Vagina (tissue), 2 donors: ENCODE measurements around the gene LRRC74B. TPM values are rescaled to one million over a fixed set of nuclear protein-coding genes. Genes with fewer than 3 reads are reported as not detected.
"Not testable (repeated sequence)": the region's sequence is repeated elsewhere in the genome, so short reads cannot be mapped to it uniquely, and the experiment has no call there.

Experiments used
- DNase-seq, 2 donors: peaks; one replicate each; pipeline ENCODE4 v3.0.0-alpha.2; 2017; ENCODE audit errors: extremely low spot score in 2 of 2
- H3K27ac ChIP-seq: fragments of 200-600 bp; sonication (generic); one replicate; pipeline ENCODE4 v1.5.1; 2019
- H3K27me3 ChIP-seq: fragments of 200-600 bp; sonication (generic); one replicate; pipeline ENCODE4 v1.5.1; 2019
- H3K36me3 ChIP-seq, 2 donors: fragments of 200-600 bp; sonication (generic); one replicate each; pipeline ENCODE4 v1.5.1; 2017 to 2019
- H3K4me1 ChIP-seq: fragments of 200-600 bp; sonication (generic); one replicate; pipeline ENCODE4 v1.5.1; 2019
- H3K4me3 ChIP-seq, 2 donors: fragments of 200-600 bp; sonication (generic); 1 replicate in 1 of 2; 2 replicates in 1 of 2; pipeline ENCODE4 v1.5.1; 2016 to 2019
- H3K9me3 ChIP-seq: fragments of 200-600 bp; sonication (generic); one replicate; pipeline ENCODE4 v1.5.1; 2019
- CTCF ChIP-seq, 3 experiments: fragments of 450-650 bp in 2 of 3; fragments of 200-600 bp in 1 of 3; sonication (generic) in 1 of 3; IDR thresholded peaks; one replicate each; pipeline ENCODE4 v1.5.1; 2017 to 2019; ENCODE audit warnings: antibody characterized with exemption in 3 of 3, mild to moderate bottlenecking in 2 of 3, moderate library complexity in 2 of 3
- POLR2A ChIP-seq, 2 donors: fragments of 450-650 bp; IDR thresholded peaks; one replicate each; pipeline ENCODE4 v1.6.1; 2017; ENCODE audit warnings: antibody characterized with exemption in 2 of 2, mild to moderate bottlenecking in 2 of 2, moderate library complexity in 2 of 2
- POLR2AphosphoS5 ChIP-seq, 2 donors: sonication (generic); formaldehyde crosslinking; IDR thresholded peaks; one replicate each; pipeline ENCODE4 v1.9.0; 2017; ENCODE audit warnings: antibody characterized with exemption in 2 of 2, mild to moderate bottlenecking in 2 of 2, low read depth in 1 of 2; ENCODE audit not compliant: insufficient read depth in 1 of 2
- intact Hi-C: fragments of 100-400 bp; cut with DNase I; formaldehyde crosslinking; loops from one replicate; pipeline ENCODE4 v1.15.1; 2023
- total RNA-seq: library from RNA; depleted of rRNA; stranded (reverse); fragments of >200 nt; gene quantifications from one replicate; pipeline ENCODE4 v1.2.3, GENCODE V29; 2016

LRRC74B gene
- total RNA-seq, 1 donor from 2014 or later = not detected

- Histone ChIP-seq H3K4me3 (no peak overlapping the region), H3K4me1 (no peaks in the 10 kb centered on the region), H3K27me3 (no peaks in the 10 kb centered on the region), H3K36me3 (no peaks in the 10 kb centered on the region), H3K9me3 (no peaks in the 10 kb centered on the region), H3K27ac (no peak overlapping the region)
- no peak for DNase-seq
- no peak for TF ChIP-seq CTCF (IDR thresholded peaks at IDR 0.05)
- TF ChIP-seq POLR2A (IDR thresholded peaks at IDR 0.05) = no peak
- no peak for TF ChIP-seq POLR2AphosphoS5 (IDR thresholded peaks at IDR 0.05; ENCODE audit: insufficient read depth in 1 of 2, low read depth in 1 of 2)
- intact Hi-C loops = no loop called here
Observed at GRCh38 chr22:21092797-21093554, 47.2 kb downstream of the LRRC74B start.

GRCh38 chr22:21093555-21094137 is 47.9 kb downstream of the LRRC74B start:
- H3K9me3 ChIP-seq, H3K27ac ChIP-seq, intact Hi-C loops, H3K27me3 ChIP-seq, H3K36me3 ChIP-seq, H3K4me3 ChIP-seq, H3K4me1 ChIP-seq, DNase-seq: not testable (repeated sequence)

GRCh38 chr22:21094911-21095772 is 49.4 kb downstream of the LRRC74B start:
- Histone ChIP-seq H3K36me3 (no peaks in the 10 kb centered on the region), H3K9me3 (no peaks in the 10 kb centered on the region), H3K4me3 (no peak overlapping the region), H3K27me3 (no peaks in the 10 kb centered on the region), H3K4me1 (no peaks in the 10 kb centered on the region), H3K27ac (no peak overlapping the region)
- no peak for DNase-seq
- intact Hi-C loops = no loop called here
- TF ChIP-seq CTCF (IDR thresholded peaks at IDR 0.05) = no peak
- TF ChIP-seq POLR2A (IDR thresholded peaks at IDR 0.05) = no peak
- TF ChIP-seq POLR2AphosphoS5 (IDR thresholded peaks at IDR 0.05; ENCODE audit: insufficient read depth in 1 of 2, low read depth in 1 of 2) = no peak

DNA sequence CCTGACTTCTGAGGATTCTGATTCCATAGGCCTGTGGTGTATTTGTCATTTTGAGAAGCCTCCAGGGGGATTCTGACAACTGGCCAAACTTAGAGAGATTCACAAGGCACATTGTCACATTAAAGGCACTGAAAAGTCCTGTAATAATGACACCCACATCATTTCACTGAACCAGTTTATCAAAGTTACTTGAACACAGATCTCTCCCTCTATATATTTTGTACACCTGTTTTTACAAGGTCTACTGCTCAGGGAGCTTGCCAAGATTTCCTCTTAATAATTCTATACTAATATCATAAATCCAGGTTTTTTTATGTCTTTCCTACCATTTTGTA is 50.0 kb downstream of the LRRC74B start:
- H3K4me3 ChIP-seq = no peak overlapping the region
- TF ChIP-seq CTCF (IDR thresholded peaks at IDR 0.05) = no peak
- no peak for TF ChIP-seq POLR2A (IDR thresholded peaks at IDR 0.05)
- no peak for TF ChIP-seq POLR2AphosphoS5 (IDR thresholded peaks at IDR 0.05; ENCODE audit: insufficient read depth in 1 of 2, low read depth in 1 of 2)
- intact Hi-C loops = no loop called here

GRCh38 chr22:21096878-21097277 is 51.1 kb downstream of the LRRC74B start:
- H3K4me1 ChIP-seq, H3K27ac ChIP-seq, H3K27me3 ChIP-seq, H3K36me3 ChIP-seq, DNase-seq, H3K9me3 ChIP-seq, H3K4me3 ChIP-seq, intact Hi-C loops: not testable (repeated sequence)

More for the DNA sequence above, 50.0 kb downstream of the LRRC74B start:
- no peak for DNase-seq
- H3K36me3 ChIP-seq = no peaks in the 10 kb centered on the region
- H3K27me3 ChIP-seq = no peaks in the 10 kb centered on the region
- no peaks in the 10 kb centered on the region for H3K4me1 ChIP-seq
- H3K9me3 ChIP-seq = no peaks in the 10 kb centered on the region
- no peak overlapping the region for H3K27ac ChIP-seq
